Endothelial cell (in vitro differentiated cells): ENCODE data around the gene SVEP1. TPM values are rescaled to one million over a fixed set of nuclear protein-coding genes. Genes with fewer than 3 reads are reported as not detected.

Experiments used
- DNase-seq: peaks from one replicate; pipeline ENCODE4 v3.0.0; 2021; ENCODE audit warnings: low spot score
- H3K27ac Mint-ChIP-seq: one replicate; pipeline ENCODE4 v1.8.0; 2021; ENCODE audit warnings: mixed read lengths, inconsistent platforms; ENCODE audit not compliant: unreplicated experiment
- H3K27me3 Mint-ChIP-seq: one replicate; pipeline ENCODE4 v1.8.0; 2021; ENCODE audit warnings: mild to moderate bottlenecking, moderate library complexity, mixed read lengths, inconsistent platforms; ENCODE audit not compliant: unreplicated experiment
- H3K36me3 Mint-ChIP-seq: one replicate; pipeline ENCODE4 v1.8.0; 2021; ENCODE audit warnings: mild to moderate bottlenecking, low read depth, mixed read lengths, inconsistent platforms; ENCODE audit not compliant: unreplicated experiment
- H3K4me1 Mint-ChIP-seq: one replicate; pipeline ENCODE4 v1.8.0; 2021; ENCODE audit warnings: mild to moderate bottlenecking, mixed read lengths, inconsistent platforms; ENCODE audit not compliant: unreplicated experiment
- H3K4me3 Mint-ChIP-seq: one replicate; pipeline ENCODE4 v1.8.0; 2021; ENCODE audit warnings: mild to moderate bottlenecking, mixed read lengths, inconsistent platforms; ENCODE audit not compliant: unreplicated experiment
- H3K9me3 Mint-ChIP-seq: one replicate; pipeline ENCODE4 v1.8.0; 2021; ENCODE audit warnings: mixed read lengths, inconsistent platforms; ENCODE audit not compliant: unreplicated experiment
- CTCF ChIP-seq: fragments of 200-600 bp; sonication (generic); IDR thresholded peaks from one replicate; pipeline ENCODE4 v1.5.0; 2021; ENCODE audit warnings: antibody characterized with exemption; ENCODE audit not compliant: unreplicated experiment
- long read RNA-seq: library from polyadenylated mRNA; unstranded; transcript quantifications from one replicate; pipeline ENCODE4 v2.0.0, GENCODE V29; 2020; ENCODE audit not compliant: unreplicated experiment
- total RNA-seq: library from RNA; stranded (reverse); fragmentation: NEBNext Ultra II Directional; extraction: Animal tissue kit (Norgen Biotek cat#: 25700); gene quantifications from one replicate; pipeline ENCODE4 v1.2.1, GENCODE V29; 2021; ENCODE audit not compliant: unreplicated experiment

The SVEP1 gene
- total RNA-seq = 0.08 TPM
- long read RNA-seq = 0 reads

GRCh38 chr9:110579034-110579861 is at the start of gene SVEP1:
Gene SVEP1, minus strand, starts transcription at chr9:110579741. Its CDS starts 198 bp downstream, at chr9:110579543.
- Mint-ChIP-seq H3K36me3 (peaks cover 4% of the 10 kb centered on the region), H3K27me3 (peaks cover 14% of the 10 kb centered on the region), H3K4me1 (peaks cover 13% of the 10 kb centered on the region)

GRCh38 chr9:110626101-110626829 is 46.7 kb upstream of the SVEP1 start:
- no peak for TF ChIP-seq CTCF
- no peak overlapping the region for H3K27ac Mint-ChIP-seq
- H3K27me3 Mint-ChIP-seq = no peaks in the 10 kb centered on the region
- no peaks in the 10 kb centered on the region for H3K9me3 Mint-ChIP-seq
- H3K4me1 Mint-ChIP-seq = no peaks in the 10 kb centered on the region
- no peaks in the 10 kb centered on the region for H3K36me3 Mint-ChIP-seq
- DNase-seq = no peak
- H3K4me3 Mint-ChIP-seq = no peak overlapping the region

More at GRCh38 chr9:110579034-110579861, at the start of gene SVEP1:
- no peaks in the 10 kb centered on the region for H3K9me3 Mint-ChIP-seq
- peak within 1 kb of the TSS; percentile 90 for H3K4me3 Mint-ChIP-seq
- no peak within 1 kb of the TSS for H3K27ac Mint-ChIP-seq
- no peak for TF ChIP-seq CTCF
- peak; percentile 45 for DNase-seq

- Mint-ChIP-seq H3K27me3 (no peaks in the 10 kb centered on the region), H3K4me1 (no peaks in the 10 kb centered on the region)
These were observed 44.0 kb upstream of the SVEP1 start for GRCh38 chr9:110623462-110624025.

GRCh38 chr9:110622368-110622767 is 42.8 kb upstream of the SVEP1 start:
- Mint-ChIP-seq H3K4me3 (no peak overlapping the region), H3K27ac (no peak overlapping the region), H3K4me1 (no peaks in the 10 kb centered on the region), H3K27me3 (no peaks in the 10 kb centered on the region), H3K36me3 (no peaks in the 10 kb centered on the region), H3K9me3 (no peaks in the 10 kb centered on the region)
- no peak for TF ChIP-seq CTCF
- no peak for DNase-seq

More at GRCh38 chr9:110623462-110624025, 44.0 kb upstream of the SVEP1 start:
- DNase-seq = peak; percentile 54
- Mint-ChIP-seq H3K27ac (no peak overlapping the region), H3K36me3 (no peaks in the 10 kb centered on the region), H3K9me3 (no peaks in the 10 kb centered on the region), H3K4me3 (no peak overlapping the region)
- TF ChIP-seq CTCF = peak; percentile 81
